ENCODE results near the gene GSDME. TPM values are rescaled to one million over a fixed set of nuclear protein-coding genes. Genes with fewer than 3 reads are reported as not detected.

GSDME gene
- polyA plus RNA-seq, 1 experiment = 63.8 TPM

DNA sequence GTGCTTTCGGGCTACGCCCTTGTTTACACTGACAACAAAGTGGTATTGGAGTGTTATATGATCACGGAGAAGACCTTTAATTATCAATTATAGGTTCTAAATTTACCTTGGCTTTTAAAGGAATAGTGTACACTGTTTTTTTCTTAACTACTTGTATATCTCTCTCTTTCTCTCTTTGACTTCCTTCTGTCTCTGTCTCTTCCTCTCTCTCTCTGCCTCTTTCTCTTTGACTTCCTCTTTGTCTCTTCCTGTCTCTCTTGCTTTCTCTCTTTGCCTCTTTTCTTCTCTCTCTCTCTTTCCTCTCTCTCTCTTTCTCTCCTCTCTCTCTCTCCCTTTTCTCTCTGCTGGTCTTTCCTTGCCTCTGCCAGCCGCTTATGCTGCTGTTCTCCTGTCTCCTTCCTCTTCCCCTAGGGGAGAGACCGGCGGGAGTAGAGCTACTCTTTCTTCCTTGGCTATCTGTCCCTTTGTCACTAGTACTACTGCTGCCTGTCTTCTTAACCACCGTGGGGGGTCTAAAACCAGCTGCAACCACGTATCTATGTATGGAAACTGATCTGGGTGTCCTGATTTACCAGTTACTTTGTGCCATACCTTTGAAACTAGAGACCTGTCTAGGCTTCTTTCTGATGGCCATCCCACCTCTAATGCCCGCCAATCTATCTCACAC is 36.9 kb upstream of the GSDME start:
- Histone ChIP-seq H3K27ac (ENCODE audit: low read depth, low read length) (no peak overlapping the region), H3K9me3 (ENCODE audit: control insufficient read depth, insufficient read depth, low read length) (no peaks in the 10 kb centered on the region), H3K27me3 (ENCODE audit: control insufficient read depth, insufficient read depth, low read length) (no peaks in the 10 kb centered on the region), H3K4me3 (ENCODE audit: low read depth, low read length) (no peak overlapping the region)
- DNase-seq (ENCODE audit: low read depth, low spot score) = no peak
- TF ChIP-seq, protein P1, sequence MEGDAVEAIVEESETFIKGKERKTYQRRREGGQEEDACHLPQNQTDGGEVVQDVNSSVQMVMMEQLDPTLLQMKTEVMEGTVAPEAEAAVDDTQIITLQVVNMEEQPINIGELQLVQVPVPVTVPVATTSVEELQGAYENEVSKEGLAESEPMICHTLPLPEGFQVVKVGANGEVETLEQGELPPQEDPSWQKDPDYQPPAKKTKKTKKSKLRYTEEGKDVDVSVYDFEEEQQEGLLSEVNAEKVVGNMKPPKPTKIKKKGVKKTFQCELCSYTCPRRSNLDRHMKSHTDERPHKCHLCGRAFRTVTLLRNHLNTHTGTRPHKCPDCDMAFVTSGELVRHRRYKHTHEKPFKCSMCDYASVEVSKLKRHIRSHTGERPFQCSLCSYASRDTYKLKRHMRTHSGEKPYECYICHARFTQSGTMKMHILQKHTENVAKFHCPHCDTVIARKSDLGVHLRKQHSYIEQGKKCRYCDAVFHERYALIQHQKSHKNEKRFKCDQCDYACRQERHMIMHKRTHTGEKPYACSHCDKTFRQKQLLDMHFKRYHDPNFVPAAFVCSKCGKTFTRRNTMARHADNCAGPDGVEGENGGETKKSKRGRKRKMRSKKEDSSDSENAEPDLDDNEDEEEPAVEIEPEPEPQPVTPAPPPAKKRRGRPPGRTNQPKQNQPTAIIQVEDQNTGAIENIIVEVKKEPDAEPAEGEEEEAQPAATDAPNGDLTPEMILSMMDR (IDR thresholded peaks at IDR 0.05; ENCODE audit: low read depth, low read length) = no peak
- CTCF ChIA-PET = interaction anchor here (1.0 kb wide), 1 partner anchor 26 kb away, joined by 4 read pairs; no protein-coding TSS in a partner anchor
- POLR2A ChIA-PET = no interaction called here

DNA sequence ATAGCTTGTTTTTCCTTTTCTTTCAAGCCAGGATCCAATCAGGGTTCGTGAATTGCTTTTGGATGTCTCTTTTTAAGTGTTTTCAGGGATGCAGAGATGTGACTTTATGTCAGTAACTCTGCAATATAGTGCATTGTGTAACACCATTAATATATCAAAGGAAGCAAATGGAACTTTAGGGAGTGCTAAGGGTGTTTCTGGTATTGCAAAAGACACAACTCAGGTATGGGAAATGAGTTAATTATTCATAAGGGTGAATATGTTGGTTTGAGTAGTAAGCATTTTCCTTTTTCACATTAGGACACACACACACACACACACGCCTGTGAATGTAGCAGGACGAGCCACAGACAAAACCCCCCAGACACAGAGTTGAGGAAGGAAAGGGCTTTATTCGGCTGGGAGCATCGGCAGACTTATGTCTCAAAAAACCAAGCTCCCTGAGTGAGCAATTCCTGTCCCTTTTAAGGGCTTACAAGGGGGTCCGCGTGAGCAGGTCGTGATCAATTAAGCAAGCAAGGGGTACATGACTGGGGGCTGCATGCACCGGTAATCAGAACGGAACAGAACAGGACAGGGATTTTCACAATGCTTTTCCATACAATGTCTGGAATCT is 31.8 kb upstream of the GSDME start:
- ChIA-PET POLR2A (interaction anchor here (0.6 kb wide), 1 partner anchor 337 kb away, joined by 3 read pairs; no protein-coding TSS in a partner anchor), CTCF (interaction anchor here (0.6 to 1.2 kb wide), 4 partner anchors 10 to 309 kb away, joined by 3 to 7 read pairs (median 3); no protein-coding TSS in a partner anchor)
- DNase-seq (ENCODE audit: low read depth, low spot score) = no peak
- no peaks in the 10 kb centered on the region for H3K27me3 ChIP-seq (ENCODE audit: control insufficient read depth, insufficient read depth, low read length)
- TF ChIP-seq, protein P1 (IDR thresholded peaks at IDR 0.05; ENCODE audit: low read depth, low read length) = no peak
- H3K9me3 ChIP-seq (ENCODE audit: control insufficient read depth, insufficient read depth, low read length) = peaks cover 3% of the 10 kb centered on the region; the same call in 1 of the 2 replicates
- H3K27ac ChIP-seq (ENCODE audit: low read depth, low read length) = no peak overlapping the region
- H3K4me3 ChIP-seq (ENCODE audit: low read depth, low read length) = no peak overlapping the region

DNA sequence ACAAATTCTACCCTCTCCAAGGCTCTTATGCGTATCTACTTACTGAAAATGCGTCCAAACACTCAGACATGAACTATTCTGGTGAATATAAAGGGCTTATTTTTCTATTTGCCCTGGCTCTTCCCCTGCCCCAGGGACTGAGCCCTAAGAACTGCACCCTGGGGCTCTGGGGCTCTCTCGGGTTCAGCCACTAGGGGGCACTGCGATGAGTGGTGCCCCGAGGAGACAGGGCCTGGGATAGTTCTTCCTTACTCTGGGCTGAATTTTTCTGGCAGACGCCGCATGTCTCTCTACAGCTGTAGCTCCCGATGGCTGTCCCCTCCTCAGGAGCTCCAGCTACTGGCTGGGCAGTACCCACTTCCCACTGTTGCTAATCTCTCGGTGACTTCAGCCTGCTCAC is 30.8 kb upstream of the GSDME start:
- POLR2A ChIA-PET = no interaction called here
- DNase-seq (ENCODE audit: low read depth, low spot score) = no peak
- peaks cover 3% of the 10 kb centered on the region; the same call in 1 of the 2 replicates for H3K9me3 ChIP-seq (ENCODE audit: control insufficient read depth, insufficient read depth, low read length)

DNA sequence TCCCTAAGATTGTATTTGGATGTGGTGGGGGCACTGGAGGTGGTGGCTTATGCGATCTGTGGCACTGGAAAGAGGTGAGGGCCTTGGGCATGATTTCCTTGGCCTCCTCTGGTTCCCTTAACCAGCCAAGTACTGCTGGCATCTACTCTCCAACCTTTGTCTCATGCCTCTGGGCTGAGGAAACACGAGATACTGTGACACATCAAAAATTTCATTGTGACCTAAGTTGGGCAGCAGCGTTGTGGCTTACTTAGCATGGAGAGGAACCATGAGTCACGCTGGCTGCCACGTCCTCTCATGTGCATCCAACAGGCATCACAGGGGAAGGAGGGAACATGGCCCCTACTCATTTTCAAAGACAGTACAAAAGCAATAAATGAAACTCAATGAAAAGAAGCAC is 29.7 kb upstream of the GSDME start:
- peak; percentile 81 for DNase-seq (ENCODE audit: low read depth, low spot score)
- Histone ChIP-seq H3K27ac (ENCODE audit: low read depth, low read length) (peak overlapping the region; percentile 86), H3K4me3 (ENCODE audit: low read depth, low read length) (no peak overlapping the region), H3K27me3 (ENCODE audit: control insufficient read depth, insufficient read depth, low read length) (no peaks in the 10 kb centered on the region), H3K9me3 (ENCODE audit: control insufficient read depth, insufficient read depth, low read length) (peaks cover 3% of the 10 kb centered on the region; the same call in 1 of the 2 replicates)
- TF ChIP-seq, protein P1 (IDR thresholded peaks at IDR 0.05; ENCODE audit: low read depth, low read length) = no peak
- CTCF ChIA-PET = interaction anchor here (1.0 kb wide), 1 partner anchor 25 kb away, joined by 4 read pairs; no protein-coding TSS in a partner anchor
- POLR2A ChIA-PET = no interaction called here

More for the DNA sequence above, 30.8 kb upstream of the GSDME start:
- Histone ChIP-seq H3K4me3 (ENCODE audit: low read depth, low read length) (no peak overlapping the region), H3K27ac (ENCODE audit: low read depth, low read length) (no peak overlapping the region), H3K27me3 (ENCODE audit: control insufficient read depth, insufficient read depth, low read length) (no peaks in the 10 kb centered on the region)
- TF ChIP-seq, protein P1 (IDR thresholded peaks at IDR 0.05; ENCODE audit: low read depth, low read length) = peak; percentile 48
- CTCF ChIA-PET = interaction anchor here (0.6 to 1.2 kb wide), 4 partner anchors 11 to 310 kb away, joined by 3 to 7 read pairs (median 3); no protein-coding TSS in a partner anchor

DNA sequence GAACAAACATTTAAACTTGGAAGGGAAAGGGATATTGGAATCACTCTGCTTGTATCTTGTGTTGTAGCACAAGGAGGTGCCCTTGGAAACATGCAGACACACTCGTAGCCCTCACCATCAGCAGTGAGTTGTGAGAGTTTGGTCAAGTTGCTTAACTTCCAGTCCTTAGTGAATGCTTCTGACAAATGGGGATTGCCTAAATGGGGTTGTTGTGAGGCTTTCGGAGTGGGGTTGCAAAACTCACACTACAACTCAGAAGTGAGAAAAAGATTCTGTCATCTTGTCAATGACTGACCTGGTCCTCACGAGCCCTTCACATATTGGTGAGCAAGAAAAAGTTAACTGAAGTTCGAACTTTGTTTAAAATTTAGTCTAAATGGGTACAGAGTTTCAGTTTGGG is 29.0 kb upstream of the GSDME start:
- Histone ChIP-seq H3K9me3 (ENCODE audit: control insufficient read depth, insufficient read depth, low read length) (peaks cover 3% of the 10 kb centered on the region; the same call in 1 of the 2 replicates), H3K4me3 (ENCODE audit: low read depth, low read length) (no peak overlapping the region), H3K27ac (ENCODE audit: low read depth, low read length) (peak overlapping the region; percentile 86), H3K27me3 (ENCODE audit: control insufficient read depth, insufficient read depth, low read length) (no peaks in the 10 kb centered on the region)
- no peak for DNase-seq (ENCODE audit: low read depth, low spot score)
- POLR2A ChIA-PET = no interaction called here
- TF ChIP-seq, protein P1 (IDR thresholded peaks at IDR 0.05; ENCODE audit: low read depth, low read length) = no peak
- CTCF ChIA-PET = no interaction called here

Measured in AG04450 (cell line).